HG03442 (cell line): ENCODE results near the gene ACHE.
"Not testable (repeated sequence)": the region's sequence is repeated elsewhere in the genome, so short reads cannot be mapped to it uniquely, and the experiment has no call there.

Experiments used
- ATAC-seq: cut with Tn5 transposase; IDR thresholded peaks from one replicate; pipeline ENCODE4 v1.9.1; 2021; ENCODE audit warnings: mild to moderate bottlenecking, moderate library complexity; ENCODE audit not compliant: unreplicated experiment

Gene ACHE

DNA sequence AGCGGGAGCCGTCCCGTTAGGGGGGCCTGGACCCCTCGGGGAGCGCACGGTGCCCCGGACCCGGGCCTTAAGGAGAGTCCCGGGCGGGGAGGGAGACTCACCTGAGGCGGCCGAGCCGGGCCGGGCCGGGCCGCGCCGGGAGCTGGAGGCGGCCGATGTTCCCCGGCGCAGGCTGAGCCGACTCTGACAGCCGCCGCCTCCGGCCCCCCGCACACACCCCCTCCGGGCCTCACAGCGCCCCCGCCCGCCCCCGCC is at the start of gene ACHE:
ACHE (minus strand) TSS at position 188 of the 255 bp plus-strand sequence. CDS start 1,656 bp downstream, outside the sequence.
- ATAC-seq, result no peak

DNA sequence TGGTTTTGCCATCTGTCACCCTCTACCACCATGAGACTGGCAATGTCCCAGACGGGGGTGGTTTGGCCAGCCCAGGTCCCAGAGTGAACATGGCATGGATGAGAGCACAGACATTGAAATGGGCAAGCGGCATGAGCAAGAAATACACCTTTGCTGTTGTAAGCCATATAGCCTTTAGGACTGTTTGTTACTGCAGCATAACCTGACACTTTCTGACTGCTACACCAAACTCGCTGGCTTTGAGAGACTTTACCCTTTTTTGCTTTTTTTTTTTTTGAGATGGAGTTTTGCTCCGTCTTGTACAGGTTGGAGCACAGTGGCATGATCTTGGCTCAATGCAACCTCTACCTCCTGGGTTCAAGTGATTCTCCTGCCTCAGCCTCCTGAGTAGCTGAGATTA is 48.5 kb upstream of the ACHE start:
- ATAC-seq, result no peak

DNA sequence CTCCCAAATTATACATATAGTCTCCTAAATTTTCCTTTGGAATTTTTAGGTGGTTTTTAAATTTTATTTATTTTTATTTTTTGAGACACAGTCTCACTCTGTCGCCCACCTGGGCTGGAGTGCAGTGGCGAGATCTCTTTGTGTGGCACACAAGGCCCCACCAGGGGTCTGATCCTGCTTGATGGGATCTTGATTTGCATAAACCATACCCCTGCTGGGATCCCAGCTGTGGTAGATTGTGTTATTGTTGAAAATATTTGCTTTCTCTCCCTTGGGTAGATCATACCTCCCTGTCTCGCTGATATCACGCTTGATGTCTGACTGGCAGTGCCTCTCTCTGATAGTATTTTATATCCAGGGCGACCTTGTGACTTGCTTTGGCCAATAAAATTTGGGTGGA is 48.0 kb upstream of the ACHE start:
- ATAC-seq, result no peak

DNA sequence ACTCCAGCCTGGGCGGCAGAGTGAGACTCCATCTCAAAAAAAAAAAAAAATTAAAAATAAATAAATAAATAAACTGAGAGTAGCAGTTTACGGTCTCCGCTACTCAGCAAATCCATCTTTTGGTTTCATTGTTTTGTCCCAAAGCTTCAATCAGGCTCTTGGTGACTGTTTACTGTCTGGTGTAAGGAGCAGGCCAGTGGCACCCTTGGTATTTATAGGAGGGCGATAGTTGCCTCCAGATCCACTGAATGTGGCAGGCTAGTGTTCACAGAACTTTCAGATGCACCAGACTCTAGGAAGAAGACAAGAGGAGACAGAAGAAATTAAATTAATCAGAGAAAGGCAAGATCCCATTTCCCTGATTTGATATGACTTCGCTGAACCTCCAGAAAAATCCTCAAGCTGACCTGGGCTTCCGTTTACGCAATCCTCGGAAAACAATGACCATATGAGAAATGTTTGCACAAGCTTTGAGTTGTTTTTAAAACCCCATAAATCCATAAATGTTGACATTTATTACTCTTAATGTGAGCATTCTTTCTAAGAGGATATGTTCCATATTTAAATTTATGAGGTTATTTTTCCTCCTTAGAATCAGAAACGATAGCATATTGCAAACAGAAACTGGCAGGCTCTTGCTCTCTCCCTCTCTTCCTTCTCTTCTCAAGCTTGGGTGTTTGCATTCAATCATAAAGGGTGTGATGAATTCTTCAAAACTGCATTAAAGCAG is 46.5 kb upstream of the ACHE start:
- ATAC-seq, result no peak

DNA sequence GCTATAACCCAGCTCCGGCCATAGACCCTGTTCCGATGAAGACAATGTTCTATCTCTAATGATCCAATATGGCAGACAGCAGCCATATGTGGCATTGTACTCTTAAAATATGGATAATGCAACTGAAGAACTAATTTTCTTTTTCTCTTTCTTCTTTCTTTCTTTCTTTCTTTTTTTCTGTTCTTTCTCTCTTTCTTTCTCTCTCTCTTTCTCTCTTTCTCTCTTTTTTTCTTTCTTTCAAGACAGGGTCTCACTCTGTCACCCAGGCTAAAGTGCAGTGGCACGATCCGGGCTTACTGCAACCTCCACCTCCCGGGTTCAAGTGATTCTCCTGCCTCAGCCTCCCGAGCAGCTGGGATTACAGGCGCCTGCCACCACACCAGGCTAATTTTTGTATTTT is 40.5 kb upstream of the ACHE start:
- not testable (repeated sequence) for ATAC-seq

DNA sequence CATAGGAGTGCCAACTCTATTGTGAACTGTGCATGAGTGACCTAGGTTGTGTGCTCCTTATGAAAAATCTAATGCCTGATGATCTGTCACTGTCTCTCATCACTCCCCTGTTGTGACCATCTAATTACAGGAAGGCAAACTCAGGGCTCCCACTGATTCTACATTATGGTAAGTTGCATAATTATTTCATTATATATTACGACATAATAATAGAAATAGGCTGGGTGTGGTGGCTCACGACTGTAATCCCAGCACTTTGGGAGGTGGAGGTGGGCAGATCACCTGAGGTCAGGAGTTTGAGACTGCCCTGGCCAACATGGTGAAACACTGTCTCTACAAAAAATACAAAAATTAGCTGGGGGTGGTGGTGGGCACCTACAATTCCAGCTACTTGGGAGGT is 39.7 kb upstream of the ACHE start:
- ATAC-seq, result not testable (repeated sequence)

DNA sequence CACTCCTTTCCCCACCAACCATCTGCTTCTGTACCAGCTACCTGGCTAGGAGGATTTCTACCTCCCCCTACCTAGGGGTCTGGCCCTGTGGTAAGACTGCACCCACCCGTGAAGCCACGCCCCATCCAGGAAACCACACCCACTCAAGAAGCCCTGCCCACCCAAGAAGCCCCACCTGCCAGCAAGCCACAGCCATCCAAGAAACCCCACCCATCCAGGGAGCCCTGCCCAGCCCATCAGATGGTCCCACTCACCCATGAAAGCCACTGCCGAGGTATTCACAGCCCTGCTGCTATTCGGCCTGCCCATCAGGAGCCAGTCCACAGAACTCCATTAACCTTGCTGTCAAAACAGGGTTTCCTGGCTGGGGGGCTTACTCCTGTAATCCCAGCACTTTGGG is 38.0 kb upstream of the ACHE start:
- ATAC-seq, result no peak

DNA sequence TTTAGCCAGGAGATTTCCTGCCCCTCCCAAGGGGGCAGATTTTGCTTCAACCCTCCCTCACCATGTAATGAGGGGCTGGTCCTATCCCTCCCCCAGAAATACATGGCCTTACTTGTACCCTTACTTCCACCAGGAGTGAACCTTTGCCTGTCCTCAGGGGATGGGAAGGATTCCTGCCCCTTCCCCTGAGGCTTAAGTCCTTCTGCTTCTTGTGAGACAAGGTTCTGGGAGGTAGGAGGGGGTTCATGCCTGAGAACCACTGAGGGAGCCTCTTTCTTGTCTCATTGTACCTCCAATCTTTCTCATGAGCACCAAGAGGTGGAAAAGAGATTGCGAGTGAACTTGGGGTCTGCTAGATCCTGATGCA is 34.1 kb upstream of the ACHE start:
- ATAC-seq, result no peak

DNA sequence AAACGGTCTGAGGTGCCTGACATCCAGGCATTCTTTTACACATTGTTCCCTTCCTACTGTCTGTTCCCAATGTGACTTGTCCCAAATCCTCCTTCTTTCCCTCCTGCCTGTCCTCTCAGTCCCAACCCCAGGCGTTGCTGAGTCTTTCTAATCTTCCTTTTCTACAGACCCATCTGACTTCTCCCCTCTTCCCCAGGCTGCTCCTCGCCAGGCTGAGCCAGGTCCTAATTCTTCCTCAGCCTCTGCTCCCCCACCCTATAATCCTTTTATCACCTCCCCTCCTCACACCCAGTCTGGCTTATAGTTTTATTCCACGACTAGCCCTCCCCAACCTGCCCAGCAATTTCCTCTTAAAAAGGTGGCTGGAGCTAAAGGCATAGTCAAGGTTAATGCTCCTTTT is 27.9 kb upstream of the ACHE start:
- not testable (repeated sequence) for ATAC-seq

DNA sequence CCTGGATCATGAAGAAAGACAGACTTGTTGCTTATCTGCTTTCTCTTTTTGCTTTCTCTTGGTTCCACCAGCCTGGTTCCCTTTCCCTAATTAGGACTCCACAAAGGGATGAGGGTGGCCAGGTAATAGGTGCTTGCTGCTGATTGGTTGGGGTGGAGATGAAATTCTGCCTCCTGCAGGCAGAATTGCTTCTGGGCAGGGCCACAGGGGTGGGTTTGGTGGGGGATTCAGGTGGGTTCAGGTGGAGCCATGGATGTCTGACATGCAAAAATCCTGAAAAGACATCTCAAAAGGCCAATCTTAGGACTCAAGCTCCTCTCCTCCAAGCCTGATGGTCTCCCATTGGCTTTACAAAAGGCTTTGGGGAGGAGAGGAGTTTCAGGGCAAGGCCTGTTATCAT is 25.4 kb upstream of the ACHE start:
- no peak for ATAC-seq

DNA sequence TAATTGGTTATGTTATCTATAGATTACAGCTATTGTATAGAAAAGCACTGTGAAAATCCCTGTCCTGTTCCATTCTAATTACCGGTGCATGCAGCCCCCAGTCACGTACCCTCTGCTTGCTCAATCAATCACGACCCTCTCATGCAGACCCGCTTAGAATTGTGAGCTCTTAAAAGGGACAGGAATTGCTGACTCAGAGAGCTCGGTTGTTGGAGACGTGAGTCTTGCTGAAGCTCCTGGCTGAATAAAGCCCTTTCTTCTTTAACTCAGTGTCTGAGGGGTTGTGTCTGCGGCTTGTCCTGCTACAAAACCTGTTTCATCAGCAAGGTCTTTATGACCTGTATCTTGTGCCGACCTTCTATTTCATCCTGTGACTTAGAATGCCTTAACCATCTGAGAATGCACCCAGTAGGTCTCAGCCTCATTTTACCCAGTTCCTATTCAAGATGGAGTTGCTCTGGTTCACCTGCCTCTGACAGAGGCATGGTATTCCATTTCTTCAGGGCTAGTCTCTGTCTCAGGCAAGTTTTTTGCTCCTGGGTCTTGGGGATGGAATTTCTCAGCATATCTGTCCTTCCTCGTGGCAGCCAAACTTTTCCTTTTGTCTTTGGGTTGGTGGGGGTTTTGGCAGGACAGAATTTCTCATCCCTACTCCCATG is 24.2 kb upstream of the ACHE start:
- not testable (repeated sequence) for ATAC-seq

DNA sequence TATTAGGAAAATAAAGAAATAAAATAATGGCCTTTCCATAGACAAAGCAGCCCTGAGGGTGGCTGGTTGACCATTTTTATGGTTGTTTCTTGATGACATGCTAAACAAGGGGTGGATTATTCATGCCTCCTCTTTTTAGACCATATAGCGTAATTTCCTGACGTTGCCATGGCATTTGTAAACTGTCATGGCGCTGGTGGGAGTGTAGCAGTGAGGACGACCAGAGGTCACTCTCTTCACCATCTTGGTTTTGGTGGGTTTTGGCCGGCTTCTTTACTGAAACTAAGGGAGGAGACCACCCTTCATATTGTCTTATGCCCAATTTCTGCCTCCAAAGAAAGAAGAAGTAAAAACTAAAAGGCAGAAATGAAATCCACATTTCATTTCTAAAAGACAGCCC is 23.6 kb upstream of the ACHE start:
- ATAC-seq, result not testable (repeated sequence)

DNA sequence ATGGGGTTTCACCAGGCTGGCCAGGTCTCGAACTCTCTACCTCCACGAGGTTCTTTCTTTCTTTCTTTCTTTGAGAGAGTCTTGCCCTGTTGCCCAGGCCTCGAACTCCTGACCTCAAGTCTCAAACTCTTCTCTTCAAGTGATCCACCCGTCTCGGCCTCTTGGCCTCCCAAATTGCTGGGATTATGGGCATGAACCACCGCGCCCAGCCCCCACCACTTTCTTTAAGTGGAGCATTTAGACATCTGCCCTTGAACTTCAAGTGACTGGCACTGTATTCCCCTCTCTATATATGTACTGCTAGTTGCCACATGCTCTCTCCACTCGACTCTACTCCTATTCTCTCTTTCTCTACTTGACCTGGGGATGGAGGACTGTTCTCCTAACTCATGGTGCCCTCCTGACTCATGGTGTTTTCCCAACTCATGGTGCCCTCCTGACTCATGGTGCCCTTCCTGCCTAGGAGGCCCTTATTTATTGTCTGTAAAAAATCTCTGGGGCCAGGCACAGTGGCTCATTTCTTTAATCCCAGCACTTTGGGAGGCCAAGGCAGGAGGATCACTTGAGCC is 19.3 kb upstream of the ACHE start:
- ATAC-seq, result no peak

DNA sequence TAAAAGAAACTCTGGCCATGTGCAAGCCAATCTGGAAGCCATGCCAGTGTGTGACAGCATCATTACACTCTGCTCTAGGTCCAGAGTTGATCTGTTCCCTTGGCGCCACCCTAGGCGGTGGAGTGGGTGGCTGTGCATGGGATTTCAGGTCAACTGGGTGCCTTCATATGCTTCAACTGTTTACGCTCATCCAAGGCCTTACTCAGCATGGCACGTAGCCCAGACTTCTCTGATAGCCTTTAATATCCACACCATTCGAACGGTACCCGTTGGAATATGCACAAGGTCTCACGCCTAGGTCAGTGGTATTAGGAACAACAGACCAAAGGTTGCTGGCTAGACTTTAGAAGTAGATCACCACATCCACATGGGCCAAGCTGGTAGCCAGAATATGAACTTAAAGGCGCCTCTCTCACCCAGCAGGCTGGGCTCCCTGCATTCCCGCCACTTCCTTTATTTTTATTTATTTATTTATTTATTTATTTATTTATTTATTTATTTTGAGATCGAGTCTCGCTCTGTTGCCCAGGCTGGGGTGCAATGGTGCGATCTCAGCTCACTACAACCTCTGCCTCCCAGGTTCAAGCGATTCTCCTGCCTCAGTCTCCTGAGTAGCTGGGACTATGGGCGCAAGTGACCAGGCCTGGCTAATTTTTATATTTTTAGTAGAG is 18.7 kb upstream of the ACHE start:
- ATAC-seq, result no peak

DNA sequence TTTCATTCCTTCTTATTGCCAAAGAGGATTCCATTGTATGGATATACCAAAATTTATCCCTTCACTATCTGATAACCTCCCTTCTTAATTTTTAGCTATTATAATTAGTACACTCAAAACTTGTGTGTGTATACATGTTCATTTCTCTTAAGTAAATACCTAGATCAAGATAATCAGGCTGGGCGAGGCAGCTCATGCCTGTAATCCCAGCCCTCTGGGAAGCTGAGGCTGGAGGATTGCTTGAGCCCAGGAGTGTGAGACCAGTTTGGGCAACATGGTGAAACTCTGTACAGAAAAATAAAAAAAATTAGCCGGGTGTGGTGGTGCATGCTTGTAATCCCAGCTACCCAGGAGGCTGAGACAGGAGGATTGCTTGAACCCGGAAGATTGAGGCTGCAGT is 15.8 kb upstream of the ACHE start:
- no peak for ATAC-seq

DNA sequence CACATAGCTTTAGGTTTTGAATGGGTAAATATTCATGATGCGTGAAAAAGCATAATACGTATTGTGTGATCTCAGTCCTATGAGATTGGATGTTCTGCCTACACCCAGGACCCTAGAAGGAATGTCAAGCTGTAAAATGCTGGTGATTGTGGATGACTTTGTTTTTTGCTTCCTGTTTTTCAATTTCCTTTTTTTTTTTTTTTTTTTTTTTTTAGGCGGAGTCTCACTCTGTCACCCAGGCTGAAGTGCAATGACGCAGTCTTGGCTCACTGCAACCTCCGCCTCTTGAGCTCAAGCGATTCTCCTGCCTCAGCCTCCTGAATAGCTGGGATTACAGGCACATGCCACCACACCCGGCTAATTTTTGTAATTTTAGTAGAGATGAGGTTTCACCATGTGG is 14.8 kb upstream of the ACHE start:
- ATAC-seq, result not testable (repeated sequence)

DNA sequence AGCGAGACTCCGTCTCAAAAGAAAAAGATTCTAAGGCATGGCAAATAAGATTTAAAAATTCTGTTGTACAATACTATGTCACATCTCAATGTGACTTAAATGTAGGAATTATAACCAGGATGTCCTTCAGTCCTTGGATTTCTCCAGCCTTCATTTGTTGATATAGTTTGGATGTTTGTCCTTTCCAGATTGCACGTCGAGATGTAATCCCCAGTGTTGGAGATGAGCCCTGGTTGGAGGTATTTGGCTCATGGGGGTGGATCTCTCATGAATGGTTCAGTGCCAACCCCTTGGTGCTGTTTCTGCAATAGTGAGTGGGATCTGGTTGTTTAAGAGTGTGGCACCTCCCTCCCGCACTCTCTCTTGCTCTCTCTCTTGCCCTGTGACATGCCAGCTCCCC is 12.8 kb upstream of the ACHE start:
- no peak for ATAC-seq

DNA sequence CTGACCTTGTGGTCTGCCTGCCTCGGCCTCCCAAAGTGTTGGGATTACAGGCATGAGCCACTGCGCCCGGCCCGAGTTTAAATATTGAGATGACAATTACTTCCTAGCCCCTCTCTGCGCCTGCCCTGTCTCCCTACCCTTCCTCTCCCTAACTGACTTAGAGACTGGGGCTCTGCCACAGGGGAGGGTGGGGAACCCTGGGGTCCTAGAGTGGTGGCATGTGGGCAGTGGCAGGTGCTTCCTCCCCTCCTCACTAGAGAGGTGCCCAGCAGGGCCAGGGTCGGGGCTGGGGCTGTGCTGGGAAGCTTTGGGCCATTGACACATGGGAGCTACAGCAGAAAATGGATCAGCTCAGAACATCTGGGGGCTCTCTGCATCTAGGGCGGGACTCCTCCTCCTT is 7.0 kb upstream of the ACHE start:
- ATAC-seq, result no peak

DNA sequence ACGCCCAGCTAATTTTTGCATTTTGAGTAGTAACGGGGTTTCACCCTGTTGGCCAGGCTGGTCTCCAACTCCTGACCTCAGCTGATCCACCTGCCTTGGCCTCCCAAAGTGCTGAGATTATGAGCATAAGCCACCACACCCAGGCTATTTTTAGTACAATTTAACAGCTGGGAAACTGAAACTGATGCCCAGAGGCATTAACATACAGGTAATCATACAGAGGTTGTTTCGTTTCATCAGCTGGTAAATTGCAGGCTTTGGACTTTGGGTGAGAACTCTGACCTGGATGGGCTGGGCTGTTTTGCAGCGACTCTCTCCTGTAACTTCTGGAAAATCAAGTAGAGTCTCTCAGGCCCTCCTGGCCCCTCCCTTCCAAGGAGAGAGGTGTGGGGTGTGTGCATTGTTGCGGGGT is 6.2 kb upstream of the ACHE start:
- ATAC-seq, result no peak

DNA sequence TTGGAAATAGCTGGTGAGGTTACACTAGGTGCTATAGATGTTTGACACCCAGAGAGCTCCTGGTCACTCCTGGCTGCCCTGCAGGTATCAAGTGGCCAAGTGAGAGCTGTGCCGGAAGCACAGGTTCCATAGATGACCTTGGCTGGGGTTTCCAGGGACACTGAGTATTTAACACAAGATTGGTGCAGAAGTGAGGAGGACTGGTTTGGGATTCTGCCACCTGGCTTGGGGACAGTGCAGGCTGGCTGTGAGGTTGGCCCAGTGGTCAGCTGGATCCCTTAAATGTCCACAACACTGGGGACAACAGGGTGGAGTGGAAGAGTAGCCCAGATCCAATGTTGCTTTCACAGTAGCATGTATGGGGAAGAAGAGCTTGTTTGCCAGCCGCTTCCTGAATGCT is 5.3 kb upstream of the ACHE start:
- no peak for ATAC-seq

DNA sequence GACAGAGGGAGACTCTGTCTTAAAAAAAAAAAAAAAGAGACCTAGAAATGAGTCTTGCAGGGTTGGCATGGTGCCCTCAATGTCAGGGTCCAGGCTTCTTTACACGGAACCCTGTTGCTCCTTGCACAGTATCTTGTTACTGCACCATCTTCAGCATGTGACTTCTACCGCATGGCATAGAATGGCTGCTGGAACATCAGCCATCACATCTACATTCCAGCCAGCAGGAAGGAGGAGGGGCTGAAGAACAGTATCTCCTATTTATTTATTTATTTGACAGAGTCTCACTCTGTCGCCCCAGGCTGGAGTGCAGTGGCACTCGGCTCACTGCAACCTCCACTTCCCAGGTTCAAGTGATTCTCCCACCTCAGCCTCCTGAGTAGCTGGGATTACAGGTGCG is 3.7 kb upstream of the ACHE start:
- ATAC-seq, result no peak

DNA sequence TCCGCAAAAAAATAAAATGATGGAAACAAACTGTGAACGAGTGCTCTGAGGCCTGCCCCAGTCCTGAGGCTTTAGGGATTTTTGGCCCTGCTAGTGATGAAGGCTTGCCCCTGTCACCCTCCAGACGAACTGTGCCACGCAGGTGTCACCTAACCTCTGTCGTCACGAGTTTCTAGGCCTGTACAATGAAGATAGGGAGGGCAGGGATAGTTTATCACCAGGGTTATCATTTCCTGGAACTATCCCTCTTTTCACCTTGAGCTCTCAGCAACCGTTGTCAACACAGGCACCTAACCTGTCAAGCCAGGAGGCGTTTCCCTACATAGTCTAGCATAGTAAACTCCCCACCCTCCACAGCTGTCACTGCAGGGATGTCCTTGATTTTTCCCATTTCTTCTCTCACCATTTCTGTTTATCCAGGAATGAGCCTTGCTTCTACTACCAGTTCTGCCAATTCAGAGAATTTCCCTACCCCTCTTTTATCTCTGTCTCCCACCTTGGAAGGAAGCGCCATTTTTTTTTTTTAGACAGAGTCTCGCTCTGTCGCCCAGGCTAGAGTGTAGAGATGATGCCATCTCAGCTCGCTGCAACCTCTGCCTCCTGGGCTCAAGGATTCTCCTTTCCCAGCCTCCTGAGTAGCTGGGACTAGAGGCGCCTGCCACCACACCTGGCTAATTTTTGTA is 2.2 kb upstream of the ACHE start:
- ATAC-seq, result no peak
